GM19193 (cell line): ENCODE data around the gene TTLL7.

Experiments
- POLR2A ChIP-seq: IDR thresholded peaks from 4 replicates; pipeline ENCODE4 v1.6.1; 2011; ENCODE audit not compliant: insufficient read depth, insufficient read length; ENCODE audit errors: extremely low read depth

TTLL7 gene

DNA sequence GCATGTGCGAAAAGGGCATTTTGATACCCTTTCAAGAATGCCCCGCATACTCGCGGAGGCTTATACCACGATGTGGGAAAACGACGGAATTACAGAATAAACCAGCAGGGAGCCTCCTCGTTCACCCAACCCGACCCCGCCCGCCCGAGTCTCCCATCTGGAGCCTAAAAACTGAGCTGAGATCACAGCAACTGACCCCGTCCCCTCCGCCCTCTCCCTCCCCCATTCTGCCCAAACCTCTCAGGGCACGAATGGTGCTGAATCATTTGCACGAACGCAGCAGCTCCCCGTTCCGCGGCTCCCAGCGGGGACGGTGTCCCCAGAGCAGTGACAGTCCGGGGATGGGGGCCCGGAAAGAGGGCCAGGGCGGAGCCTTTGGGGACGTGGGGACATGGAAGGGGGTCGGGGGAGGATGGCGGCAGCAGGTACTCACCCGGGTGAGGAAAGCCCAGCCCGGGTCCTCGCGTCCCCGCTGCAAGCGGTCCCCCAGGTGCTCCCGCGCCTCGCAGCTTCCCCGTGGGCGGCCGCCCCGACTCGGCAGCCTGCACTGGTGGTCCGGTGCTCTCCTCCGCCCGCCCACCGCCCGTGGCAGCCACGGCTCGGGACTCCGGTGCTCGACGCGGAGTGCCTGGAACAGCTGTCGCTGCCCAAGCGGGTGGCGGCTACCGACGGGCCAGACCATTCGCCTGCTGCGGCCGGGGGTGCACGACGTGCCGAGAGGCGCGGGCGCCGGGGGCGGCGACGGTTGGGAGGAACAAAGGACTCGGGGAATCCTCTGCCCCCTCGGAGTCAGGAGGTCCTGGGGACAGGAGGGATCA is at the start of gene TTLL7:
TSS of gene TTLL7 (minus strand) at position 635 of the 818 bp plus-strand sequence. CDS start 46,921 bp downstream, outside the sequence.
- no peak for TF ChIP-seq POLR2A

GRCh38 chr1:84042461-84042860 is 43.5 kb upstream of the TTLL7 start:
- TF ChIP-seq POLR2A: no peak

GRCh38 chr1:84037758-84038611 is 39.1 kb upstream of the TTLL7 start:
- no peak for TF ChIP-seq POLR2A

- TF ChIP-seq POLR2A: no peak
Observed at GRCh38 chr1:84031802-84032327, 32.9 kb upstream of the TTLL7 start.

- no peak for TF ChIP-seq POLR2A
Observed at GRCh38 chr1:84027368-84027767, 28.4 kb upstream of the TTLL7 start.

DNA sequence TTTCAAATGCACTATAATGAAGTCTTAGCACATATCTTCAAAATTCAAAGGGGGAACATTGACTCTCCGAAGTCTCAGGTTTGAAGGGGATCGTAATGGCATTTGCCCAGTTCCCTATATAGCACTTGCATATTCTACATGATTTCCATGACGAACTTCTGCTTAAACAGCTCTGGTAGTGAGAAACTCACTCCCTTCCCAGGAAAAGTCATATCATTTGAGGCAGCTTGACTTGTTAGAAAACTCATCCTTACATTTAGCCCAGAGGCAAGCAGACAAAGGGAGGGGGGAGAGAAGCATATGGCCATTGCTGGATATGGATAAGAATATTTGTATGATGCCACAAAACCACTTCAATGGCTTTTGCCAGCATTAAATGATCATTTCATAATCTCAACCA is 27.0 kb upstream of the TTLL7 start:
- TF ChIP-seq POLR2A: no peak

- TF ChIP-seq POLR2A: no peak
Observed at GRCh38 chr1:84021822-84022221, 22.9 kb upstream of the TTLL7 start.

GRCh38 chr1:84020151-84020550 is 21.2 kb upstream of the TTLL7 start:
- no peak for TF ChIP-seq POLR2A

- TF ChIP-seq POLR2A: no peak
Observed at GRCh38 chr1:84019217-84019616, 20.3 kb upstream of the TTLL7 start.

- TF ChIP-seq POLR2A: no peak
Observed at GRCh38 chr1:84013708-84014107, 14.8 kb upstream of the TTLL7 start.

- TF ChIP-seq POLR2A: no peak
Observed at GRCh38 chr1:84012018-84012417, 13.1 kb upstream of the TTLL7 start.

DNA sequence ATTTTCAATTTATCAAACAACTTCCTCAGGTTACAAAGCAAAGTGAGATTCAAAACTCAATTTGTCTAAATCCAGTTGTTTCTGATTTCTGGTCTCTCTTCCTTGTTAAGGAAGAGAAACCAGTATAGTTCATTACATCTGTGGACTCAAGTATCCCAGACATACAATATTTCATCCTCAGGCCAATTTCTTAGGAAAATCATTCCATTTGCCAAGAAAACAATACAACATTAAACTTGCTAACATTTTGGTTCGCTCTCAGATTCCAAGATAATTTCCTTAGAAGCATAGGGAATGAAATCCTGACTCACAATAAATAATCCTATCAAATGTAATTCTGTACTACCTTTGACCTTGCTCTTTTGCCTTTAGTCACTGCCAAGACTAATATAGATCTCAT is 11.2 kb upstream of the TTLL7 start:
- no peak for TF ChIP-seq POLR2A

DNA sequence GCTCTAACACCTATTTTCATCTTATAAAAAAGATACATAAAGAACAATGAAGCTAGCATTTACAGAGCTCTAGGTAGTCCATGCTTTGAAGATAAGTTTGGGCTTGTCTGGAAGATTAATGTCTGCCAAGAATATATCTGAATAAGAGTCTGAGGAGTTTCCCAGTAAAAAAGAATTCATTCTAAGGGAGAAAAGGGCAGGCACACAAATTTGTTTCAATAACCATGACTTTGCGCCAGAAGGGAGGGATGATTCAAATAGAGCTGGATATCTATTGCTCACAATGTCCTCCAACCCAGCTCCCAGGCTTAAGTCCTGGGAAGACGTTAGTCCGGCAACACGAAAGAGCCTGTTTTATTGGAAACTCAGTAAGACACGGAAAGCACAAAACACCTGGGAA is 9.7 kb upstream of the TTLL7 start:
- no peak for TF ChIP-seq POLR2A

DNA sequence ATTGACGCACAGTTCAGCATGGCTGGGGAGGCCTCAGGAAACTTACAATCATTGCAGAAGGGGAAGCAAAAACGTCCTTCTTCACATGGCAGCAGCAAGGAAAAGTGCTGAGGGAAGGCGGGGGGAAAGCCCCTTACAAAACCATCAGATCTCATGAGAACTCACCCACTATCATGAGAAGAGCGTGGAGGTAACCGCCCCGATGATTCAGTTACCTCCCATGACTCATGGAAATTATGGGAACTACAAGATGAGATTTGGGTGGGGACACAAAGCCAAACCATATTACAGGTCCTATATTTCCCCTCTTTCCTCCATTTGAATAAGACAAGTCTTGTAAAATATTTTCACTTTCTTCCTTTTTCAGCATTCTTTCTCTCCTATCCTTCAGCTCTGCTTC is 7.7 kb upstream of the TTLL7 start:
- no peak for TF ChIP-seq POLR2A

- TF ChIP-seq POLR2A: no peak
Observed at GRCh38 chr1:84001501-84001900, 2.6 kb upstream of the TTLL7 start.

GRCh38 chr1:84000954-84001495 is 2.1 kb upstream of the TTLL7 start:
- no peak for TF ChIP-seq POLR2A

- TF ChIP-seq POLR2A: no peak
Observed at GRCh38 chr1:84000196-84000885, 1.4 kb upstream of the TTLL7 start.
